ENCODE data around the gene TJP1.

The TJP1 gene

GRCh38 chr15:29692527-29692926, 129.7 kb downstream of the TJP1 start:
- no peak overlapping the region for H3K4me3 ChIP-seq (ENCODE audit: low read depth, low read length)
- TF ChIP-seq, protein P1, sequence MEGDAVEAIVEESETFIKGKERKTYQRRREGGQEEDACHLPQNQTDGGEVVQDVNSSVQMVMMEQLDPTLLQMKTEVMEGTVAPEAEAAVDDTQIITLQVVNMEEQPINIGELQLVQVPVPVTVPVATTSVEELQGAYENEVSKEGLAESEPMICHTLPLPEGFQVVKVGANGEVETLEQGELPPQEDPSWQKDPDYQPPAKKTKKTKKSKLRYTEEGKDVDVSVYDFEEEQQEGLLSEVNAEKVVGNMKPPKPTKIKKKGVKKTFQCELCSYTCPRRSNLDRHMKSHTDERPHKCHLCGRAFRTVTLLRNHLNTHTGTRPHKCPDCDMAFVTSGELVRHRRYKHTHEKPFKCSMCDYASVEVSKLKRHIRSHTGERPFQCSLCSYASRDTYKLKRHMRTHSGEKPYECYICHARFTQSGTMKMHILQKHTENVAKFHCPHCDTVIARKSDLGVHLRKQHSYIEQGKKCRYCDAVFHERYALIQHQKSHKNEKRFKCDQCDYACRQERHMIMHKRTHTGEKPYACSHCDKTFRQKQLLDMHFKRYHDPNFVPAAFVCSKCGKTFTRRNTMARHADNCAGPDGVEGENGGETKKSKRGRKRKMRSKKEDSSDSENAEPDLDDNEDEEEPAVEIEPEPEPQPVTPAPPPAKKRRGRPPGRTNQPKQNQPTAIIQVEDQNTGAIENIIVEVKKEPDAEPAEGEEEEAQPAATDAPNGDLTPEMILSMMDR (IDR thresholded peaks at IDR 0.05; ENCODE audit: low read depth, low read length) = no peak

GRCh38 chr15:29690765-29691475, 131.3 kb downstream of the TJP1 start:
- TF ChIP-seq, protein P1 (IDR thresholded peaks at IDR 0.05; ENCODE audit: low read depth, low read length) = no peak
- H3K4me3 ChIP-seq (ENCODE audit: low read depth, low read length) = no peak overlapping the region

DNA sequence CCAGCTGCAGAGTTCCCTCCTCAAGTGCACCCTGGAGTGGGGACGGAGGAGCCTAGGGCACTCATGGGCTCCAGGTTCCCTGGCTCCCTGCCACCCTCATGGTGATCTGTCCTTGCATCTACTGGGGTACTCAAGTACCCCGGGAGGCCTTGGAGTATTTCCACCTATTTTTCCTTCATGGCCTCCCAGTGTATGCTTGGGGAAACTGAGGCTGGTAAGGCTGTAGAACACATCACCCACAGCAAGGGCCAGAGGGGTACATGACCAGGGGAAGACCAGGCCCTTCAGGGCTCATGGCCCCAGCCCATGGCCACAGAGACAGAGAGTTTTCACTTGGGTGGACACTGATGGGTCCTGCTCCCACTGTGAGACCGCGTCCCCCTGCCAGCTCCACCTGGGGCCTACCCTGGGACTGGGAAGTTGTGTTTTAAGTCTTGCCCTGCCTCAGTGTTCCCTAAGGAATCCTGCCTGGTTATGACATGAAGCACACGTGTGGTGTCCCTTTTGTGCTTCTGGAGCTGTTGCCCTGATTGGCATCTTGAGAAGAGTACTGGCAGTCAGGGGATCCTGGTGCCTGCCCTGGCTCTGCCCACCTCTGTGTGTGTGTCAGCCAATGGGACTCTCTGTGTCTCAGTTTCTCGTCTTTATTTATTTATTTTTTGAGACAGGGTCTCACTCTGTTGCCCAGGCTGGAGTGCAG, 132.8 kb downstream of the TJP1 start:
- H3K4me3 ChIP-seq (ENCODE audit: low read depth, low read length) = no peak overlapping the region
- TF ChIP-seq, protein P1 (IDR thresholded peaks at IDR 0.05; ENCODE audit: low read depth, low read length) = no peak

DNA sequence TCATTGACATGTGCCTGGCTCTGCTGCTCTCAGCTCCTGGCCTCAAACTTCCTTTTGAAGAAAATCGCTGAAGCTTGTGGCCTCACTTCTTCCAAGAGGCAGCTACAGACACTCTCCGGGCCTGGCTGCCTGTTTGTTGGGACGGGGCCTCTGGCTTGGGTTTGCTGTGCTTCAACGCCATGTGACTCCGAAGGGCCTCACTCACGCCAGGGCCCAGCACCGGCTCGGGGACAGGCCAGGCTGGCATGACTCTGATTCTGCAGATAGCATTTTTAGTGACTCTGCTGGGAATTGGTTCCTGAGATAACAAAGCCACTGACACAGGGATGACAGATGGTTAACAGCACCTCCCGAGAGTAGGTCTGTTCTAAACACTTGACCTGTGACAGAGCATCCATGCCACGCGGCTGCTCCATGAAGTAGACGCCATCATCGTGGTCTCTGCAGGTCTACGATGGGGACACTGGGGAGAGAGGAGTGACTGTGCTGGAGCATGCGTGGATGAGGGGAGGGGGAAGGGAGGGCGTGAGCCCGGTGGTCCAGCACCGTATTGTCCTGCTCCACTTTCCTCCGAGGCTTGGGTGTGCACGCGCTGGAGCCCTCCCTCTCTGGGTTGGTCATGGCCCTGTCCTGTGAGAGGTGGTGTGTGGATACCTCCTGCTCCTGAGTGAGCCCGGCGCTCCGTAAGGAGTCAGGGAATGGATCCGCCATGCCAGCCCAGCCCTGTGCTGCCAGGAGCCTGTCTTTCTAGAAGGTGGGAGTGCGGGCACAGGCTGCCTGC, 133.6 kb downstream of the TJP1 start:
- no peak overlapping the region for H3K4me3 ChIP-seq (ENCODE audit: low read depth, low read length)
- TF ChIP-seq, protein P1 (IDR thresholded peaks at IDR 0.05; ENCODE audit: low read depth, low read length) = no peak

DNA sequence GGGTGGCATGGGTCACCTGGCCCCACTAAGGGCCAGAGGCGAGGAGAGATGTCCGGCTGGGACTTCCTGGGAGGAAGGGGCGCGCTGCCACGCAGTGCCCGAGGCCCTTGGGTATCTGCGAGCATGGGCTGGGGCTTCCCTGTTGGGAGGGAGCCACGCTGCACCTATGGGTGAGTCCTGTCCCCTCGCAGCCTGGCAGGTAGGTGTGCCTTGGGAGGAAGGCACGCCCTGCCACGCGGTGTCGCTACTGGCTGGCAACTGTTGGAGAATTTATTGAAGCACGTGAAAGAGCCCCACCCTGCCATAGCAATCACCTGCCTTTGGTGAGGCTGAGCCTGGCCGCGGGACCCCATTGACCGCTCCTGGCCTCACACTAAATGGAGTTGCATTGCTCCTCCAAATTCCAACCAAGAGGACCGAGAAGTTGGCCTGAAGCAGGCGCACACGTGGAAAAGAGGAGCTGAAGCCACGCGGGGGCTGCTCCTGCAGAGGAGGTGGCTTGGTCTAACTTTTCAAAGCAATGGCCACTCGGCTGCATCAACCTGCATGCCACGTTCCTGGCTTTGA, 134.2 kb downstream of the TJP1 start:
- TF ChIP-seq, protein P1 (IDR thresholded peaks at IDR 0.05; ENCODE audit: low read depth, low read length) = no peak
- no peak overlapping the region for H3K4me3 ChIP-seq (ENCODE audit: low read depth, low read length)

- H3K4me3 ChIP-seq (ENCODE audit: low read depth, low read length) = no peak overlapping the region
- TF ChIP-seq, protein P1 (IDR thresholded peaks at IDR 0.05; ENCODE audit: low read depth, low read length) = no peak
Observed at GRCh38 chr15:29687204-29687815, 135.0 kb downstream of the TJP1 start.

All from WI38 (cell line).